RWPE1 (cell line): ENCODE results near the gene LRRC8E.

Experiments
- CTCF ChIA-PET: fragments of 350-600 bp; sonication (Branson Sonifier 250); formaldehyde crosslinking; extraction: SDS; loops from one replicate; lab custom pipeline; 2021; lab: Yijun Ruan, JAX
- POLR2A ChIA-PET: fragments of 400-600 bp; formaldehyde crosslinking; extraction: SDS; loops from one replicate; lab custom pipeline; 2020; ENCODE audit warnings: antibody characterized with exemption; ENCODE audit not compliant: low non-redundant PET; lab: Yijun Ruan, JAX
- DNase-seq: peaks from one replicate; pipeline ENCODE4 v3.0.0; 2012; ENCODE audit warnings: low spot score
- H3K27ac ChIP-seq: fragments of 450-650 bp; 2 replicates; pipeline ENCODE4 v1.5.1; 2017
- TF ChIP-seq, protein P1 (sequence below): fragments of 450-650 bp; conservative IDR thresholded peaks from 2 replicates; pipeline ENCODE4 v1.5.1; 2017; ENCODE audit warnings: low read depth, mild to moderate bottlenecking

LRRC8E gene

DNA sequence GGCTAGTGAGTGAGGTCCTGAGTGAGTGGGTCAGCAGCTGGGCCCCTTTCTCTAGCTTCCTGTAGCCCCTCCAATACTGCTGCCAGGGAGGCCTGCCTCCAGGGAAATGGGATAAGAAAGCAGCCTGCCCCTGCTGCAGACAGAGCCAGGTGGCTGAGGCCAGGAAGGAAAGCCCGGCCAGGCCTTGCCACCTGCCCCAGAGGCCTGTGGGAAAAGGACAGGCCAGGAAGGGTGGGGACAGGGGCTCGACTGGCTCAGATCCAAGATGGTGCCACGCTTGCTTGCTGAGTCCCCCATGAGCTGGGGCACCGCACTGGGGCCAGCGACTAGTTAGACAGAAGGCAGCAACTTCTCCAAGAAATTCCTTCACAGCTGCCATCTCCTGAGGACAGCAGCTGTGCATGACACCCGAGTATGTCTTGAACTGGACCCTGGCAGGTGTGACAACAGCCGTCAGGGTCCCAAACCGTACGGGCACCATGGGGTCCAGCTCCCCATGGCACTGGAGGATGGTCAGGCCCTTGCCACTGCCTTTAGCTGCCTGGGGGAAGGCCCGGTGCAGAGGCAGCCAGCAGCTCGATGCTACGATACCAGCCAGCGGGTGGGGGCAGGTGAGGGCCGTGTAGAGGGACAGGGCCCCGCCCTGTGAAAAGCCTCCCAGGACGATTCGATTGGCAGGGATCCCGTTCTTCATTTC lies 9.1 kb upstream of the LRRC8E start:
- POLR2A ChIA-PET, result interaction anchor here (1.6 kb wide), 1 partner anchor 9 kb away, joined by 5 read pairs; the partner anchor contains the start of gene LRRC8E
- CTCF ChIA-PET, result interaction anchor here (0.7 kb wide), 1 partner anchor 37 kb away, joined by 3 read pairs; no protein-coding TSS in a partner anchor
- TF ChIP-seq, protein P1, sequence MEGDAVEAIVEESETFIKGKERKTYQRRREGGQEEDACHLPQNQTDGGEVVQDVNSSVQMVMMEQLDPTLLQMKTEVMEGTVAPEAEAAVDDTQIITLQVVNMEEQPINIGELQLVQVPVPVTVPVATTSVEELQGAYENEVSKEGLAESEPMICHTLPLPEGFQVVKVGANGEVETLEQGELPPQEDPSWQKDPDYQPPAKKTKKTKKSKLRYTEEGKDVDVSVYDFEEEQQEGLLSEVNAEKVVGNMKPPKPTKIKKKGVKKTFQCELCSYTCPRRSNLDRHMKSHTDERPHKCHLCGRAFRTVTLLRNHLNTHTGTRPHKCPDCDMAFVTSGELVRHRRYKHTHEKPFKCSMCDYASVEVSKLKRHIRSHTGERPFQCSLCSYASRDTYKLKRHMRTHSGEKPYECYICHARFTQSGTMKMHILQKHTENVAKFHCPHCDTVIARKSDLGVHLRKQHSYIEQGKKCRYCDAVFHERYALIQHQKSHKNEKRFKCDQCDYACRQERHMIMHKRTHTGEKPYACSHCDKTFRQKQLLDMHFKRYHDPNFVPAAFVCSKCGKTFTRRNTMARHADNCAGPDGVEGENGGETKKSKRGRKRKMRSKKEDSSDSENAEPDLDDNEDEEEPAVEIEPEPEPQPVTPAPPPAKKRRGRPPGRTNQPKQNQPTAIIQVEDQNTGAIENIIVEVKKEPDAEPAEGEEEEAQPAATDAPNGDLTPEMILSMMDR, result no peak
- no peak overlapping the region for H3K27ac ChIP-seq
- no peak for DNase-seq

DNA sequence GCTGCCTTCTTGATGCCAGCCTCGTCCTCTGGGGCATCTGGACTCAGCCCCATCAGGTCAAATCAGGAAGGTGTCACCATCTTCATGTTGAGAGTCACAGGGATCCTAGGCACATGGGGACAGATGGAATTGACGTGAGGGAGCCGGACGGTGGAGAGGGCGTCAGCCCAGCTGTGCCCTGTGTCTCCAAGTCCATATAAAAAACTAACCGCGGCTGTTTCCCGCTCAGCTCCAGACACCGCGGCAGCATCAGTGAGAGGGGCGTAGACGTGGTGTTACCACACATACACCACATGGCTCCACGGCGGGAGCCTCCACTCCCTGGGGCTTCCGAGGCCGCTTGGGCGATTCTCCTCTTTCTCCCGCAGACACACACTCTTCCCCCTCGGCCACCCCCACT lies 8.5 kb upstream of the LRRC8E start:
- CTCF ChIA-PET, result no interaction called here

DNA sequence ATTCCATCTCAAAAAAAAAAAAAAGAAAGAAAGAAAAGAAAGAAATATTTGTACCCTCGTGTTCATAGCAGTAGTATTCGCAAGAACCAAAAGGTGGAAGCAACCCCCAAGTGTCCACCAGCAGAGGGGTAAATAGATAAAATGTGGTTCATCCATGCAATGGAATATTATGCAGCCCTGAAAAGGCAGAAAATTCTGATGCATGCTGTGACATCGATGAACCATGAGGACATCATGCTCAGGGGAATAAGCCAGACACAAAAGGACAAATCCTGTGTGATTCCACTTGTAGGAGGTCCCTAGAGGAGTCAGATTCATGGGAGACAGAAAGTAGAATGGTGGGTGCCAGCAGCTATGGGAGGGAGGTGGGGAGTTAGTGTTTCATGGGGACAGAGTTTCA lies 6.4 kb upstream of the LRRC8E start:
- TF ChIP-seq, protein P1, result no peak
- no peak for DNase-seq
- ChIA-PET POLR2A (no interaction called here), CTCF (no interaction called here)
- H3K27ac ChIP-seq, result no peak overlapping the region

More for the DNA sequence above, 8.5 kb upstream of the LRRC8E start:
- TF ChIP-seq, protein P1, result no peak
- no peak for DNase-seq
- H3K27ac ChIP-seq, result no peak overlapping the region
- POLR2A ChIA-PET, result interaction anchor here (1.6 kb wide), 1 partner anchor 9 kb away, joined by 5 read pairs; the partner anchor contains the start of gene LRRC8E

DNA sequence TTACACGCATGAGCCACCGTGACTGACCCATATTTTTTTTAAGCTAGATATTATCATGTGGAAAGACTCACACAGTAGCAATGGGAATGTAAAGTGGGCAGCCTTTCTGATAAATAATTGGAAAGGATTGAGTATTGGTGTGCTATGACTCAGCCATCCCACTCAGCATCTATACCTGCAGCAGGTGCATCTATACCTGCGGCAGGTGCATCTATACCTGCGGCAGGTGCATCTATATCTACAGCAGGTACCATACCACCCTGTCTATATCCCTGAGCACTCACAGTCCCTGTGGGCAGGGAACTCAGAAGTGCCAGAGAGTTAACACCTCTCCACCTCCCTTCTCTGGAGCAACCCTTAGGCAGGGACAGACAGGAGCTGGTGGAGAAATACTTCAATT lies 5.2 kb upstream of the LRRC8E start:
- CTCF ChIA-PET, result interaction anchor here (1.0 kb wide), 1 partner anchor 15 kb away, joined by 5 read pairs; no protein-coding TSS in a partner anchor
- POLR2A ChIA-PET, result no interaction called here
- H3K27ac ChIP-seq, result 0 out of 2 replicates have a peak overlapping the region, but pooled peaks have one; percentile 19
- no peak for DNase-seq
- TF ChIP-seq, protein P1, result no peak

DNA sequence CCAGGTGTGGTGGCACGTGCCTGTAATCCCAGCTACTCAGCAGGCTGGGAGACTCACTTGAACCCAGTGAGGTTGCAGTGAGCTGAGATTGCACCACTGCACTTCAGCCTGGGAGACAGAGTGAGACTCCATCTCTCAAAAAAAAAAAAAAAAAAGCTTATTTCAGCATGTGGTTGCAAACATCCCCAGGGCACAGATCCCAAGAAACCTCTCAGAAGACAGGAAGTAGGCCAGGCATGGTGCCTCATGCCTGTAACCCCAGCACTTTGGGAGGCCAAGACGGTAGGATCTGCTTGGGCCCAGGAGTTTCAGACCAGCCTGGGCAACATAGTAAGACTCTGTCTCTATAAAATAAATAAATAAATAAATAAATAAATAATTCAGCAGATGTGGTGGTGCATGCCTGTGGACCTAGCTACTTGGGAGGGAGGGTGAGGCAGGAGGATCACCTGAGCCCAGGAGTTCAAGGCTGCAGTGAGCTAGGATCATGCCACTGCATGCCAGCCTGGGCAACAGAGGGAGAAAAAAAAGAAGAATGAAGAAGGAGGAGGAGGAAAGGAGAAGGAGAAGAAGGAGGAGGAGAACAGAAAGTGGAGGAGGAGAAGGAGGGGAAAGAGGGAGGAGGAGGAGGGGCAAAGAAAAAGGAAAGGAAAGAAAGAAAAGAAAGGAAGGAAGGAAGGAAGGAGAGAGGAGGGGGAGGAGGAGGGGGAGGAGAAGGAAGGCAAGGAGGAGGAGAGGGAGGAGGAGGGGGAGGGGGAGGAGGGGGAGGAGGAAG lies 4.3 kb upstream of the LRRC8E start:
- ChIA-PET CTCF (no interaction called here), POLR2A (interaction anchor here (0.6 kb wide), 1 partner anchor 8 kb away, joined by 3 read pairs; no protein-coding TSS in a partner anchor)
- TF ChIP-seq, protein P1, result no peak
- no peak for DNase-seq
- 0 out of 2 replicates have a peak overlapping the region, but pooled peaks have one; percentile 19 for H3K27ac ChIP-seq

DNA sequence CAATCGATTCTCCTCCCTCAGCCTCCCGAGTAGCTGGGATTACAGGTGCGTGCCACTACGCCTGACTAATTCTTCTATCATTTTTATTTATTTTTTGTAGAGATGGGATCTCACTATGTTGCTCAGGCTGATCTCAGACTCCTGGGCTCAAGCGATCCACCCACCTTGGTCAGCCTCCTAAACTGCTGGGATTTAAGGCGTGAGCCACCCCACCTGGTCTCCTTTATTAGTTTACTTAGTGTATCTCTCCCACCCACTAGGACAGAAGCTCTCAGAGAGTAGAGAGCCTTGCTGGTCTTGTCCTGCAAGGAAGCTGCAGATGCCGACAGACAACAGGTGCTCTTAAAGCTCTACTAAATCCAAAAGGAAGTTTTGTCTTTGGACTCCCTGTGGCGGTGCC lies 2.5 kb upstream of the LRRC8E start:
- POLR2A ChIA-PET, result no interaction called here
- DNase-seq, result no peak
- TF ChIP-seq, protein P1, result no peak
- H3K27ac ChIP-seq, result no peak overlapping the region
- CTCF ChIA-PET, result no interaction called here
